Uterus (tissue), 4 donors: ENCODE data around the gene WIPF3. TPM values are rescaled to one million over a fixed set of nuclear protein-coding genes. Genes with fewer than 3 reads are reported as not detected.
A peak's percentile ranks its signal among the peaks of the same experiment; 100 is the strongest.

Source experiments
- DNase-seq, 2 donors: peaks; one replicate each; pipeline ENCODE4 v3.0.0-alpha.2; 2019 to 2020
- H3K27ac ChIP-seq, 2 donors: fragments of 200-600 bp; sonication (generic); 1 replicate in 1 of 2; 2 replicates in 1 of 2; pipeline ENCODE4 v1.5.1; 2016 to 2018
- H3K27me3 ChIP-seq, 2 donors: fragments of 200-600 bp; sonication (generic); one replicate each; pipeline ENCODE4 v1.5.1; 2018 to 2019; ENCODE audit warnings: control low read depth in 1 of 2
- H3K36me3 ChIP-seq, 2 donors: fragments of 200-600 bp; sonication (generic); one replicate each; pipeline ENCODE4 v1.5.1; 2019; ENCODE audit warnings: control low read depth in 1 of 2
- H3K4me1 ChIP-seq, 2 donors: fragments of 200-600 bp; sonication (generic); one replicate each; pipeline ENCODE4 v1.5.1; 2018 to 2019; ENCODE audit warnings: control low read depth in 1 of 2
- H3K4me3 ChIP-seq, 2 donors: fragments of 200-600 bp; sonication (generic); 1 replicate in 1 of 2; 2 replicates in 1 of 2; pipeline ENCODE4 v1.5.1; 2018 to 2019; ENCODE audit warnings: mild to moderate bottlenecking in 1 of 2
- H3K9me3 ChIP-seq, 2 donors: fragments of 200-600 bp; sonication (generic); one replicate each; pipeline ENCODE4 v1.5.1; 2019; ENCODE audit warnings: control low read depth in 1 of 2
- POLR2A ChIP-seq, 2 donors: fragments of 450-650 bp; IDR thresholded peaks; one replicate each; pipeline ENCODE4 v1.6.1; 2016; ENCODE audit warnings: antibody characterized with exemption in 2 of 2, mild to moderate bottlenecking in 1 of 2, moderate library complexity in 1 of 2
- intact Hi-C: fragments of 100-400 bp; cut with DNase I; formaldehyde crosslinking; loops from one replicate; pipeline ENCODE4 v1.15.1; 2023; ENCODE audit warnings: low total_unique reads
- total RNA-seq, 4 donors: library from RNA; depleted of rRNA in 3 of 4; stranded (reverse); fragments of >200 nt in 3 of 4; gene quantifications; one replicate each; pipeline versions ENCODE4 v1.1.0 to v1.2.4, GENCODE V29; 2014 to 2023
- TF ChIP-seq, protein P1 (sequence below), 4 experiments: fragments of 200-600 bp in 2 of 4; fragments of 450-650 bp in 2 of 4; sonication (generic) in 2 of 4; IDR thresholded peaks; one replicate each; pipeline ENCODE4 v1.5.1; 2016 to 2019; ENCODE audit warnings: antibody characterized with exemption in 4 of 4, mild to moderate bottlenecking in 2 of 4, moderate library complexity in 1 of 4
- donor health status: DM: yes; HTN: yes; CAD: no.

WIPF3 gene
- total RNA-seq, 4 donors from 2014 or later: 0.35 to 5.4 (median 2.4) TPM

DNA sequence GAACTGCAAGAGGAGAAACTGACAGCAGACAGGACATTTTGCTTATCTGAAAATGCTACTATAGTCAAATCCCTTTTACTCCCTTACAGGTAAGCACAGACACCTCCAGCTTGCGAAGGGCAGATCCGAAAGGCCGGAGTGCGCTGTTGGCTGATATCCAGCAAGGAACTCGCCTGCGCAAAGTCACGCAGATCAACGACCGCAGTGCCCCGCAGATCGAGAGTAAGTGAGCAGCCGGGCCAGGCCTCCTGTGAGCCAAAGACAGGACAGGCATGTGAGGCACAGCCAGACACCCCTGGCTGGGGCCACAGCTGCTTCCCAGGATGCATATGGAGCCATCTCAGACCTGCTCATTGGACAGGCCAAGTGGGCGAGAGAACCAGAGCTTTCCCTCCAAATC is 69.4 kb downstream of the WIPF3 start:
- H3K4me1 ChIP-seq: no peaks in the 10 kb centered on the region
- H3K36me3 ChIP-seq: no peaks in the 10 kb centered on the region
- H3K27me3 ChIP-seq: no peaks in the 10 kb centered on the region
- no peaks in the 10 kb centered on the region for H3K9me3 ChIP-seq
- H3K4me3 ChIP-seq: no peak overlapping the region
- TF ChIP-seq, protein P1, sequence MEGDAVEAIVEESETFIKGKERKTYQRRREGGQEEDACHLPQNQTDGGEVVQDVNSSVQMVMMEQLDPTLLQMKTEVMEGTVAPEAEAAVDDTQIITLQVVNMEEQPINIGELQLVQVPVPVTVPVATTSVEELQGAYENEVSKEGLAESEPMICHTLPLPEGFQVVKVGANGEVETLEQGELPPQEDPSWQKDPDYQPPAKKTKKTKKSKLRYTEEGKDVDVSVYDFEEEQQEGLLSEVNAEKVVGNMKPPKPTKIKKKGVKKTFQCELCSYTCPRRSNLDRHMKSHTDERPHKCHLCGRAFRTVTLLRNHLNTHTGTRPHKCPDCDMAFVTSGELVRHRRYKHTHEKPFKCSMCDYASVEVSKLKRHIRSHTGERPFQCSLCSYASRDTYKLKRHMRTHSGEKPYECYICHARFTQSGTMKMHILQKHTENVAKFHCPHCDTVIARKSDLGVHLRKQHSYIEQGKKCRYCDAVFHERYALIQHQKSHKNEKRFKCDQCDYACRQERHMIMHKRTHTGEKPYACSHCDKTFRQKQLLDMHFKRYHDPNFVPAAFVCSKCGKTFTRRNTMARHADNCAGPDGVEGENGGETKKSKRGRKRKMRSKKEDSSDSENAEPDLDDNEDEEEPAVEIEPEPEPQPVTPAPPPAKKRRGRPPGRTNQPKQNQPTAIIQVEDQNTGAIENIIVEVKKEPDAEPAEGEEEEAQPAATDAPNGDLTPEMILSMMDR (IDR thresholded peaks at IDR 0.05): no peak
- no peak for TF ChIP-seq POLR2A (IDR thresholded peaks at IDR 0.05)
- H3K27ac ChIP-seq: no peak overlapping the region
- DNase-seq: no peak
- intact Hi-C loops: no loop called here

DNA sequence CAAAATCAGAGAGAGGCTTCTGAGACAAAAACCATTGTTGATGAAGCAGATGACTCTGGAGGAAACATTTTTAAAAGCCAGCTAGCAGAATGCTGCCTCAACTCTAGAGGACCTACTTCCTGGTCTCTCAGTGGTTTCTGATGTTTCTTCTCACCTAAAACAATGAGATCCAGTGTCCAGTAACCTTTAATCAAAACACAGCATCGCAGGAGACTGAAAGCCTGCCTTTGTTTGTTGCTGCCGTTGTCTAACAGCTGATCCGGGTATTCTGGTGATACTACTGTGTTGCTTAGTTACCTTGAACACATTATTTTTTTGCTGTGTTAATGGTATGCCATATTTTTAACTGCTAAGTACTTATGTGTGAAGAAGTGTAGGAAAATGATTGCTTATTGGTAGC is 70.9 kb downstream of the WIPF3 start:
- H3K4me1 ChIP-seq: no peaks in the 10 kb centered on the region
- H3K9me3 ChIP-seq: no peaks in the 10 kb centered on the region
- H3K36me3 ChIP-seq: no peaks in the 10 kb centered on the region
- intact Hi-C loops: no loop called here
- H3K4me3 ChIP-seq: no peak overlapping the region
- H3K27me3 ChIP-seq: no peaks in the 10 kb centered on the region
- TF ChIP-seq POLR2A (IDR thresholded peaks at IDR 0.05): no peak
- TF ChIP-seq, protein P1 (IDR thresholded peaks at IDR 0.05): no peak
- DNase-seq: no peak
- H3K27ac ChIP-seq: no peak overlapping the region

DNA sequence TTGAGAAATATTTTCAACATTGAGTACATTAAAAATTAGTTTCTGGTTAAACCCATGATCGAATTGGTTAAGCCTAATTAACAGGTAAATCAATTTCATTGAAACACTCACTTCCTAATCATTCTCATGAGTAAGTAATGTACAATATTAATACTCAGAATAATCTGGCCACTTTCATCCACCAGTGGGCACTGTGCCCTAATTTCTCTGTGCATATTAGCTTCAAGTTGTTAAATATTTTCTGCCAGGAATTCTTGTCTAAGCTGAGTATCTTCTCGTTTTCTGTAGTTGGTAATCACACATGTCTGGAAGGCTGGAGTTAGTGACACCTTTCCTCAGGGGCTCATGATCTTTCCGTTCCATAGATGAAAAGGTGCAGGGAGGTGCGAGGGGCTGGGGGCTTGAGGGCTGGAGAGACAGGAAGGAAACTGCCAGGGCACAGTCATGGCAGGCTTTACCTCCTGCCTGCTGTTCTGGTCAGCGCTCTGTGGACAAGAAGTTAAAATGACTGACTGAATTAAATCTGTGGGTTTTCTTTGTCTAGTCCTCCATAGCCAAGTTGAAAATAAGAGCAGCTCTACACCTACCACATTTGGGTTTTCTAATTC is 71.9 kb downstream of the WIPF3 start:
- Histone ChIP-seq H3K36me3 (no peaks in the 10 kb centered on the region), H3K27ac (no peak overlapping the region), H3K27me3 (no peaks in the 10 kb centered on the region), H3K4me3 (no peak overlapping the region), H3K9me3 (no peaks in the 10 kb centered on the region), H3K4me1 (no peaks in the 10 kb centered on the region)
- intact Hi-C loops: no loop called here
- DNase-seq: no peak
- TF ChIP-seq, protein P1 (IDR thresholded peaks at IDR 0.05): peak; percentile 45 to 65 (median 52)
- TF ChIP-seq POLR2A (IDR thresholded peaks at IDR 0.05): no peak

DNA sequence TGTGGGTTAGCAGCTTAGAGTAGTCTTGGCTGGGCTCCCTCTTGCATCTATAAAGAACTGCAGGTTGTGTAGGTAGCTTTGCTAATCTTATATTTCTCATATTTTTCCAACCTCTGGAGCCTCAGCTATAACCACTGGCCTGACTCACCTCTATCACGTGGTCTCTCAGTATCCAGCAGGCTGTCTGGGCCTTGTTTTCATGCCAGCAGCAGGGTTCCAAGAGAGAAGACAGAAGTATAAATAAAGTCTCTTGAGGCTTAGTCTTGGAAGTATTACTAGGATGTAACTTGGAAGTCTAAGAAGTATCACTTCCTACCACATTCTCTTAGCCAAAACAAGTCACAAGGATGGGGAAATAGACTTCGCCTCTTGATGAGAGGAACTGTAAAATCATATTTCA is 73.3 kb downstream of the WIPF3 start:
- Histone ChIP-seq H3K27ac (no peak overlapping the region), H3K27me3 (no peaks in the 10 kb centered on the region), H3K9me3 (no peaks in the 10 kb centered on the region), H3K4me1 (no peaks in the 10 kb centered on the region), H3K4me3 (no peak overlapping the region), H3K36me3 (no peaks in the 10 kb centered on the region)
- DNase-seq: peak in 1 of 2 donors; percentile 20
- TF ChIP-seq, protein P1 (IDR thresholded peaks at IDR 0.05): no peak
- no peak for TF ChIP-seq POLR2A (IDR thresholded peaks at IDR 0.05)
- intact Hi-C loops: no loop called here

DNA sequence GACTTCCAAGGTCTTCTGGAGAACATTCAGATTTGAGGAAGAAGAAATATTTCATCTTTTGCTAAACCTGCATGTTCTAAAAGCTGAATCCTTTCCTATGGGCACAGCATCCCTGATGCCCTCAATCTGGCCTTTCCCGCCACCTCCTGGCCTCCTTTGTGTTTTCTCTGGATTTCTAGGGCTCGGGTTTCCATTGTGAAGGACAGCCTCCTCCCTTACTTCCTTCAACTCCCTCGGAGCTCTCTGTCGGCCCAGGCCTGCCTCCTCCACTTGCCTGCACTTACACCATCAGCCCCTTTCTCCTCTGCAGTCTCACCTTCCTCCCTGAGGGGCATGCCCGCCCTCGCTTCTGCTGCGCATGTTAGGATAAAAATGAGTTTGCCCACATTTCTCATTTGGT is 75.4 kb downstream of the WIPF3 start:
- H3K36me3 ChIP-seq: no peaks in the 10 kb centered on the region
- H3K4me1 ChIP-seq: no peaks in the 10 kb centered on the region
- no peak for DNase-seq
- no peaks in the 10 kb centered on the region for H3K9me3 ChIP-seq
- TF ChIP-seq, protein P1 (IDR thresholded peaks at IDR 0.05): no peak
- TF ChIP-seq POLR2A (IDR thresholded peaks at IDR 0.05): no peak
- no peak overlapping the region for H3K4me3 ChIP-seq
- intact Hi-C loops: no loop called here
- no peak overlapping the region for H3K27ac ChIP-seq
- no peaks in the 10 kb centered on the region for H3K27me3 ChIP-seq
